SK-N-SH (cell line): ENCODE data around the gene SLC22A2. TPM values are rescaled to one million over a fixed set of nuclear protein-coding genes. Genes with fewer than 3 reads are reported as not detected.

Experiments
- CTCF ChIA-PET: fragments of 300-600, 350-600 bp; formaldehyde crosslinking; extraction: SDS; loops from one replicate; lab custom pipeline; 2021; lab: Yijun Ruan, JAX
- POLR2A ChIA-PET: fragments of 350-600 bp; sonication (Branson Sonifier 250); formaldehyde crosslinking; extraction: SDS; loops from one replicate; lab custom pipeline; 2020; ENCODE audit warnings: antibody characterized with exemption, inconsistent platforms; lab: Yijun Ruan, JAX
- DNase-seq: peaks from one replicate; pipeline ENCODE4 v3.0.0; 2012
- H2AFZ ChIP-seq: fragments of 200-600 bp; sonication (generic); 2 replicates; pipeline ENCODE4 v1.8.1; 2016; ENCODE audit warnings: antibody characterized with exemption, mild to moderate bottlenecking, low read depth
- H3F3A ChIP-seq: fragments of 200-600 bp; sonication (generic); replicated peaks from 2 replicates; pipeline ENCODE3; 2016; ENCODE audit warnings: antibody characterized with exemption, mild to moderate bottlenecking; ENCODE audit not compliant: insufficient read depth
- H3K27ac ChIP-seq, 2 experiments: fragments of 200-500 bp in 1 of 2; fragments of 200-600 bp in 1 of 2; sonication (Bioruptor generic) in 1 of 2; sonication (generic), shearing (Covaris generic) in 1 of 2; 2 replicates each; pipeline versions ENCODE4 v1.5.1 to v1.6.1; 2014 to 2016; ENCODE audit warnings: low read depth in 2 of 2, inconsistent platforms in 1 of 2, low read length in 1 of 2, mild to moderate bottlenecking in 1 of 2, mixed read lengths in 1 of 2
- H3K27me3 ChIP-seq: fragments of 200-600 bp; sonication (generic), shearing (Covaris generic); 2 replicates; pipeline ENCODE4 v1.6.1; 2016; ENCODE audit warnings: mixed run types; ENCODE audit not compliant: insufficient read depth
- H3K36me3 ChIP-seq, 2 experiments: fragments of 200-500 bp in 1 of 2; fragments of 200-600 bp in 1 of 2; sonication (Bioruptor generic) in 1 of 2; sonication (generic) in 1 of 2; replicated peaks in 1 of 2; 2 replicates each; pipeline versions ENCODE3 to v1.5.1; 2014 to 2016; ENCODE audit warnings: low read length in 1 of 2, mild to moderate bottlenecking in 1 of 2; ENCODE audit not compliant: insufficient read depth in 2 of 2, control insufficient read depth in 1 of 2
- H3K4me1 ChIP-seq, 2 experiments: fragments of 200-500 bp in 1 of 2; fragments of 200-600 bp in 1 of 2; sonication (Bioruptor generic) in 1 of 2; sonication (generic), shearing (Covaris generic) in 1 of 2; 2 replicates each; pipeline versions ENCODE4 v1.5.1 to v1.6.1; 2014 to 2016; ENCODE audit warnings: low read depth in 1 of 2, low read length in 1 of 2, mixed run types in 1 of 2; ENCODE audit not compliant: insufficient read depth in 2 of 2, control insufficient read depth in 1 of 2
- H3K4me2 ChIP-seq: fragments of 200-600 bp; sonication (generic), shearing (Covaris generic); 2 replicates; pipeline ENCODE4 v1.6.1; 2017; ENCODE audit warnings: mixed run types
- H3K4me3 ChIP-seq, 2 experiments: fragments of 200-500 bp in 1 of 2; fragments of 200-600 bp in 1 of 2; sonication (Bioruptor generic) in 1 of 2; sonication (generic), shearing (Covaris generic) in 1 of 2; 2 replicates each; pipeline versions ENCODE4 v1.5.1 to v1.8.1; 2014 to 2016; ENCODE audit warnings: low read depth in 2 of 2, inconsistent platforms in 1 of 2, low read length in 1 of 2, mild to moderate bottlenecking in 1 of 2, mixed read lengths in 1 of 2, moderate library complexity in 1 of 2
- H3K79me2 ChIP-seq: fragments of 200-600 bp; sonication (generic); 2 replicates; pipeline ENCODE4 v1.8.1; 2017; ENCODE audit warnings: mild to moderate bottlenecking; ENCODE audit not compliant: insufficient read depth
- H3K9ac ChIP-seq: fragments of 200-600 bp; sonication (generic); 2 replicates; pipeline ENCODE4 v1.6.1; 2017; ENCODE audit warnings: mixed run types
- H3K9me2 ChIP-seq: fragments of 200-600 bp; sonication (generic); 2 replicates; pipeline ENCODE4 v1.6.1; 2017; ENCODE audit warnings: mixed run types
- H3K9me3 ChIP-seq: fragments of 200-600 bp; sonication (generic); 2 replicates; pipeline ENCODE4 v1.6.1; 2017; ENCODE audit warnings: mixed run types, mild to moderate bottlenecking, moderate library complexity
- H4K20me1 ChIP-seq: fragments of 200-600 bp; sonication (generic); 2 replicates; pipeline ENCODE4 v1.6.1; 2017; ENCODE audit warnings: mild to moderate bottlenecking, mixed run types; ENCODE audit not compliant: insufficient read depth
- CTCF ChIP-seq: fragments of 200-600 bp; sonication (generic); IDR thresholded peaks from 2 replicates; pipeline ENCODE4 v1.6.1; 2017; ENCODE audit warnings: antibody characterized with exemption, mild to moderate bottlenecking, moderate library complexity
- EP300 ChIP-seq, 2 experiments: IDR thresholded peaks; 2 replicates each; pipeline versions ENCODE4 v1.4.0 to v1.6.1; 2012; ENCODE audit warnings: borderline replicate concordance in 1 of 2, low read depth in 1 of 2, low read length in 1 of 2
- IRF3 ChIP-seq: fragments of 150-350 bp; IDR thresholded peaks from 2 replicates; pipeline ENCODE4 v1.6.1; 2016; ENCODE audit warnings: mild to moderate bottlenecking, low read depth, low read length
- JUND ChIP-seq: IDR thresholded peaks from 2 replicates; pipeline ENCODE4 v1.4.0; 2012
- PBX3 ChIP-seq: IDR thresholded peaks from 2 replicates; pipeline ENCODE4; 2012
- RAD21 ChIP-seq: IDR thresholded peaks from 2 replicates; pipeline ENCODE4 v1.6.1; 2012; ENCODE audit warnings: mild to moderate bottlenecking, low read length
- REST ChIP-seq: IDR thresholded peaks from 2 replicates; pipeline ENCODE4 v1.6.1; 2012; ENCODE audit warnings: mild to moderate bottlenecking, low read depth, low read length, moderate library complexity
- RXRA ChIP-seq: IDR thresholded peaks from 2 replicates; pipeline ENCODE4 v1.4.0; 2012; ENCODE audit warnings: low read depth, mild to moderate bottlenecking, borderline replicate concordance
- SIN3A ChIP-seq: IDR thresholded peaks from 2 replicates; pipeline ENCODE4 v1.6.1; 2012; ENCODE audit warnings: low read depth, mild to moderate bottlenecking, low read length, moderate library complexity, borderline replicate concordance
- TAF1 ChIP-seq: IDR thresholded peaks from 2 replicates; pipeline ENCODE4 v1.6.1; 2012; ENCODE audit warnings: low read depth, mild to moderate bottlenecking, low read length, moderate library complexity, borderline replicate concordance
- USF2 ChIP-seq: fragments of 150-350 bp; IDR thresholded peaks from 2 replicates; pipeline ENCODE4 v1.6.1; 2017; ENCODE audit warnings: antibody characterized with exemption, low read length, low read depth, borderline replicate concordance
- ZBTB33 ChIP-seq: IDR thresholded peaks from 2 replicates; pipeline ENCODE4 v1.4.0; 2012; ENCODE audit warnings: low read depth, borderline replicate concordance
- WGBS: methylation state at CpG from one replicate; pipeline ENCODE4 v1.1.6; 2017; ENCODE audit warnings: low lambda C conversion rate; 5-methylcytosine and 5-hydroxymethylcytosine counted together
- polyA plus RNA-seq, 3 experiments: library from polyadenylated mRNA; depleted of rRNA; stranded (reverse); fragments of >200 nt; gene quantifications; 2 replicates each; pipeline ENCODE4 v1.2.3, GENCODE V29; 2012

SLC22A2 gene
- polyA plus RNA-seq, 1 of the 3 experiments (the other 2 are of a cell fraction), result not detected

GRCh38 chr6:160285541-160286105 lies 27.0 kb upstream of the SLC22A2 start:
- Histone ChIP-seq H4K20me1 (no peaks in the 10 kb centered on the region), H3K27me3 (no peaks in the 10 kb centered on the region), H2AFZ (no peak overlapping the region), H3F3A (no peaks in the 10 kb centered on the region), H3K9ac (no peak overlapping the region), H3K79me2 (no peaks in the 10 kb centered on the region), H3K4me2 (no peak overlapping the region), H3K9me3 (no peaks in the 10 kb centered on the region), H3K4me3 (no peak overlapping the region), H3K9me2 (0 out of 2 replicates have a peak, but pooled peaks cover 6% of the 10 kb centered on the region), H3K36me3 (no peaks in the 10 kb centered on the region), H3K4me1 (no peaks in the 10 kb centered on the region), H3K27ac (no peak overlapping the region)
- POLR2A ChIA-PET, result no interaction called here
- TF ChIP-seq IRF3 (no peak), RAD21 (no peak), EP300 (IDR thresholded peaks at IDR 0.05; ENCODE audit: borderline replicate concordance in 1 of 2, low read depth in 1 of 2, low read length in 1 of 2) (no peak), JUND (no peak), REST (no peak), PBX3 (no peak), SIN3A (no peak)
- WGBS, result 0% methylated on average over 1 of the region's 1 CpG
- CTCF ChIA-PET, result no interaction called here
- no peak for DNase-seq

- Histone ChIP-seq H4K20me1 (no peaks in the 10 kb centered on the region), H3K9me2 (0 out of 2 replicates have a peak, but pooled peaks cover 6% of the 10 kb centered on the region), H2AFZ (no peak overlapping the region), H3K9ac (no peak overlapping the region), H3K27me3 (no peaks in the 10 kb centered on the region), H3K79me2 (no peaks in the 10 kb centered on the region), H3K4me3 (no peak overlapping the region), H3K36me3 (no peaks in the 10 kb centered on the region), H3K27ac (no peak overlapping the region), H3K4me2 (no peak overlapping the region), H3K9me3 (no peaks in the 10 kb centered on the region), H3K4me1 (no peaks in the 10 kb centered on the region), H3F3A (no peaks in the 10 kb centered on the region)
- CTCF ChIA-PET, result no interaction called here
- no peak for DNase-seq
- POLR2A ChIA-PET, result no interaction called here
- TF ChIP-seq USF2 (no peak), JUND (no peak), TAF1 (no peak), CTCF (no peak), ZBTB33 (no peak), RXRA (no peak), SIN3A (no peak)
- WGBS, result 16% methylated on average over 2 of the region's 2 CpGs
These were observed 26.0 kb upstream of the SLC22A2 start for GRCh38 chr6:160284575-160284974.
